Endothelial cell of umbilical vein (primary cell): ENCODE results near the gene LCN15. TPM values are rescaled to one million over a fixed set of nuclear protein-coding genes. Genes with fewer than 3 reads are reported as not detected.

Experiments
- BruUV-seq: library from RNA; stranded (reverse); fragments of 400-500 nt; replicated peaks from 2 replicates; lab custom pipeline; 2021; lab: Mats Ljungman, UMichigan
- CTCF ChIA-PET: fragments of 300-600, 350-600 bp; sonication (Branson Sonifier 250); formaldehyde crosslinking; loops from one replicate; lab custom pipeline; 2021; ENCODE audit warnings: antibody characterized with exemption, inconsistent platforms; lab: Charles Lee
- POLR2A ChIA-PET: fragments of 300-600, 350-600 bp; sonication (Branson Sonifier 250); formaldehyde crosslinking; loops from one replicate; lab custom pipeline; 2021; ENCODE audit warnings: antibody characterized with exemption, inconsistent platforms; lab: Charles Lee
- DNase-seq: peaks from one replicate; pipeline ENCODE4 v3.0.0-alpha.2; 2011; ENCODE audit warnings: low read depth, low spot score
- FAIRE-seq: peaks from 2 replicates; lab custom pipeline; 2011; peaks lifted over from hg19 to GRCh38; lab: Jason Lieb, UNC
- H2AFZ ChIP-seq: 2 replicates; pipeline ENCODE4 v1.6.0; 2012; ENCODE audit warnings: low read depth, low read length, control low read depth, inconsistent platforms
- H3K27ac ChIP-seq: 2 replicates; pipeline ENCODE4 v1.5.1; 2011; ENCODE audit warnings: low read depth, mild to moderate bottlenecking, control low read depth, low read length, moderate library complexity; ENCODE audit not compliant: insufficient read depth
- H3K27me3 ChIP-seq, 2 experiments: 2 replicates each; pipeline versions ENCODE4 v1.6.0 to v1.6.1; 2011; ENCODE audit warnings: low read length in 2 of 2, mixed read lengths in 1 of 2; ENCODE audit not compliant: control insufficient read depth in 2 of 2, insufficient read depth in 2 of 2
- H3K36me3 ChIP-seq, 2 experiments: 2 replicates in 1 of 2; 3 replicates in 1 of 2; pipeline ENCODE4 v1.5.1; 2011; ENCODE audit warnings: low read length in 2 of 2, mild to moderate bottlenecking in 1 of 2, moderate library complexity in 1 of 2; ENCODE audit not compliant: control insufficient read depth in 2 of 2, insufficient read depth in 2 of 2; ENCODE audit errors: extremely low read depth in 1 of 2
- H3K4me1 ChIP-seq: 3 replicates; pipeline ENCODE4 v1.5.1; 2011; ENCODE audit warnings: mild to moderate bottlenecking, low read length; ENCODE audit not compliant: control insufficient read depth, insufficient read depth; ENCODE audit errors: extremely low read depth
- H3K4me2 ChIP-seq: 2 replicates; pipeline ENCODE4 v1.6.1; 2011; ENCODE audit warnings: low read length, control low read depth, mixed read lengths; ENCODE audit not compliant: insufficient read depth
- H3K4me3 ChIP-seq, 3 experiments: fragments of 200-600 bp in 1 of 3; sonication (generic), shearing (Covaris generic) in 1 of 3; replicated peaks in 1 of 3; 2 replicates each; pipeline ENCODE4 v1.5.1; 2011 to 2016; ENCODE audit warnings: control low read depth in 3 of 3, low read length in 3 of 3, mild to moderate bottlenecking in 2 of 3, inconsistent platforms in 1 of 3, low read depth in 1 of 3, moderate library complexity in 1 of 3; ENCODE audit not compliant: insufficient read depth in 1 of 3
- H3K79me2 ChIP-seq: 2 replicates; pipeline ENCODE4 v1.6.0; 2012; ENCODE audit warnings: low read length, inconsistent platforms; ENCODE audit not compliant: control insufficient read depth, insufficient read depth
- H3K9ac ChIP-seq: replicated peaks from 2 replicates; pipeline ENCODE3; 2011; ENCODE audit warnings: low read length, control low read depth; ENCODE audit not compliant: insufficient read depth; ENCODE audit errors: extremely low read depth
- H3K9me1 ChIP-seq: replicated peaks from 3 replicates; pipeline ENCODE4 v1.6.0; 2011; ENCODE audit warnings: mild to moderate bottlenecking, low read length; ENCODE audit not compliant: control insufficient read depth, insufficient read depth; ENCODE audit errors: extremely low read depth
- H3K9me3 ChIP-seq: replicated peaks from 2 replicates; pipeline ENCODE4 v1.5.1; 2012; ENCODE audit warnings: low read length, inconsistent platforms; ENCODE audit not compliant: control insufficient read depth, insufficient read depth
- H4K20me1 ChIP-seq: replicated peaks from 2 replicates; pipeline ENCODE3; 2011; ENCODE audit warnings: mild to moderate bottlenecking, low read length; ENCODE audit not compliant: control insufficient read depth, insufficient read depth; ENCODE audit errors: extremely low read depth
- CTCF ChIP-seq, 2 donors: IDR thresholded peaks; 1 replicate in 1 of 2; 2 replicates in 1 of 2; pipeline ENCODE4 v1.5.1; 2011; ENCODE audit warnings: low read length in 2 of 2, mild to moderate bottlenecking in 2 of 2, moderate library complexity in 2 of 2, control low read depth in 1 of 2, inconsistent platforms in 1 of 2, low read depth in 1 of 2; ENCODE audit not compliant: insufficient read depth in 1 of 2; ENCODE audit errors: extremely low read depth in 1 of 2
- EZH2 ChIP-seq: IDR thresholded peaks from 2 replicates; pipeline ENCODE4 v1.6.1; 2012; ENCODE audit warnings: borderline replicate concordance, low read depth, mild to moderate bottlenecking, moderate library complexity, low read length, inconsistent platforms; ENCODE audit not compliant: severe bottlenecking
- FOS ChIP-seq: IDR thresholded peaks from 2 replicates; pipeline ENCODE4 v1.6.1; 2011; ENCODE audit warnings: mild to moderate bottlenecking, low read length, moderate library complexity, borderline replicate concordance; ENCODE audit not compliant: insufficient read depth
- GATA2 ChIP-seq: IDR thresholded peaks from 2 replicates; pipeline ENCODE4 v1.7.0; 2011; ENCODE audit warnings: low read depth, mild to moderate bottlenecking, moderate library complexity, mixed read lengths, low read length; ENCODE audit not compliant: insufficient read length, insufficient read depth
- JUN ChIP-seq: IDR thresholded peaks from 2 replicates; pipeline ENCODE4 v1.6.1; 2011; ENCODE audit warnings: borderline replicate concordance, low read depth; ENCODE audit not compliant: insufficient read length, insufficient read depth
- MAX ChIP-seq: IDR thresholded peaks from 2 replicates; pipeline ENCODE4 v1.6.1; 2011; ENCODE audit not compliant: insufficient read depth, insufficient read length
- MYC ChIP-seq: IDR thresholded peaks from one replicate; pipeline ENCODE4 v1.6.1; 2011; ENCODE audit warnings: mild to moderate bottlenecking, low read depth, low read length
- POLR2A ChIP-seq: IDR thresholded peaks from 2 replicates; pipeline ENCODE4 v1.6.1; 2012; ENCODE audit warnings: low read depth, mild to moderate bottlenecking, control low read depth, low read length
- POLR2AphosphoS5 ChIP-seq: IDR thresholded peaks from 2 replicates; pipeline ENCODE4 v1.6.1; 2012; ENCODE audit warnings: low read depth, mild to moderate bottlenecking, control low read depth, low read length, moderate library complexity; ENCODE audit not compliant: insufficient read depth
- dilution Hi-C: fragments of 300-500 bp; cut with MboI; formaldehyde crosslinking; loops from one replicate; pipeline ENCODE4 v1.15.0; 2019; ENCODE audit warnings: low sequenced_read_pairs; ENCODE audit not compliant: extremely low pct_ligation_motif_present
- intact Hi-C: fragments of 100-400 bp; cut with micrococcal nuclease; formaldehyde crosslinking; loops from one replicate; pipeline ENCODE4 v1.10.0; 2022
- polyA plus RNA-seq, 4 experiments: library from polyadenylated mRNA; depleted of rRNA in 3 of 4; stranded (reverse) in 3 of 4; unstranded in 1 of 4; fragments of >200 nt; gene quantifications; 2 replicates each; pipeline versions ENCODE4 v1.2.1 to v1.2.3, GENCODE V29; 2011 to 2012; ENCODE audit warnings: missing spikeins in 1 of 4
- total RNA-seq: library from RNA; stranded (reverse); gene quantifications from 2 replicates; pipeline ENCODE4 v1.2.3, GENCODE V29; 2021

LCN15 gene
- total and polyA plus RNA-seq, 2 donors (not counting 3 experiments of a cell fraction or from before 2014, with no cell fraction given), result not detected

GRCh38 chr9:136735812-136736480 lies 28.4 kb downstream of the LCN15 start:
- intact Hi-C loops, result no loop called here
- H3K4me3 ChIP-seq, result no peak overlapping the region
- no peak for TF ChIP-seq MAX
- dilution Hi-C loops, result no loop called here
- no peak overlapping the region for H3K27ac ChIP-seq
- FAIRE-seq, result no peak
- ChIA-PET CTCF (no interaction called here), POLR2A (no interaction called here)
- no peak overlapping the region for H3K9ac ChIP-seq
- H2AFZ ChIP-seq, result no peak overlapping the region
- no peaks in the 10 kb centered on the region for H3K9me1 ChIP-seq
- no peaks in the 10 kb centered on the region for H3K4me1 ChIP-seq
- H3K9me3 ChIP-seq, result no peaks in the 10 kb centered on the region
- no peaks in the 10 kb centered on the region for H4K20me1 ChIP-seq
- no peaks in the 10 kb centered on the region for H3K79me2 ChIP-seq
- H3K27me3 ChIP-seq, result no peaks in the 10 kb centered on the region
- no TSS peak for BruUV-seq
- DNase-seq, result no peak
- H3K4me2 ChIP-seq, result no peak overlapping the region
- no peaks in the 10 kb centered on the region for H3K36me3 ChIP-seq

- Histone ChIP-seq H3K9me1 (no peaks in the 10 kb centered on the region), H2AFZ (no peak overlapping the region), H4K20me1 (no peaks in the 10 kb centered on the region), H3K4me1 (peaks cover 2% of the 10 kb centered on the region), H3K9me3 (no peaks in the 10 kb centered on the region), H3K4me2 (no peak overlapping the region), H3K36me3 (no peaks in the 10 kb centered on the region), H3K27me3 (no peaks in the 10 kb centered on the region), H3K79me2 (peaks cover 5% of the 10 kb centered on the region), H3K9ac (no peak overlapping the region), H3K27ac (no peak overlapping the region), H3K4me3 (no peak overlapping the region)
- FAIRE-seq, result no peak
- no TSS peak for BruUV-seq
- TF ChIP-seq MYC (no peak), GATA2 (no peak), POLR2AphosphoS5 (no peak), EZH2 (no peak), FOS (no peak), CTCF (IDR thresholded peaks at IDR 0.05; ENCODE audit: extremely low read depth in 1 of 2, insufficient read depth in 1 of 2, low read depth in 1 of 2, low read length in 2 of 2) (no peak), JUN (no peak), POLR2A (no peak), MAX (no peak)
- ChIA-PET CTCF (no interaction called here), POLR2A (no interaction called here)
- dilution Hi-C loops (no loop called here), intact Hi-C loops (no loop called here)
- DNase-seq, result no peak
These were observed 29.4 kb downstream of the LCN15 start for GRCh38 chr9:136734837-136735496.
